DND-41 (cell line): ENCODE results near the gene MAST4.

ENCODE experiments used
- ATAC-seq: fragments of 200-7000 bp; cut with Tn5 transposase; 3 replicates; pipeline ENCODE4 v1.9.1; 2021; ENCODE audit warnings: low read depth; ENCODE audit not compliant: insufficient read depth
- DNase-seq: peaks from one replicate; pipeline ENCODE4 v3.0.0-alpha.2; 2020
- H2AFZ ChIP-seq: 2 replicates; pipeline ENCODE4 v1.6.0; 2012; ENCODE audit warnings: low read depth, low read length
- H3K27ac ChIP-seq: 2 replicates; pipeline ENCODE4 v1.5.1; 2012; ENCODE audit warnings: low read length, inconsistent platforms
- H3K27me3 ChIP-seq: fragments of 200-600 bp; sonication (generic); 2 replicates; pipeline ENCODE4 v1.6.0; 2012; ENCODE audit warnings: low read length, mild to moderate bottlenecking, inconsistent platforms; ENCODE audit not compliant: insufficient read depth, poor library complexity
- H3K36me3 ChIP-seq: 2 replicates; pipeline ENCODE4 v1.5.1; 2012; ENCODE audit warnings: low read length, inconsistent platforms; ENCODE audit not compliant: insufficient read depth
- H3K4me1 ChIP-seq: 2 replicates; pipeline ENCODE4 v1.5.1; 2012; ENCODE audit warnings: mild to moderate bottlenecking, low read length; ENCODE audit not compliant: insufficient read depth
- H3K4me2 ChIP-seq: 2 replicates; pipeline ENCODE4 v1.6.0; 2012; ENCODE audit warnings: mild to moderate bottlenecking, moderate library complexity, low read length, inconsistent platforms; ENCODE audit not compliant: insufficient read depth
- H3K4me3 ChIP-seq, 2 experiments: fragments of 200-600 bp in 1 of 2; shearing (Covaris generic) in 1 of 2; 2 replicates each; pipeline ENCODE4 v1.5.1; 2012 to 2016; ENCODE audit warnings: inconsistent platforms in 2 of 2, low read length in 2 of 2, mild to moderate bottlenecking in 2 of 2, low read depth in 1 of 2, moderate library complexity in 1 of 2
- H3K79me2 ChIP-seq: 2 replicates; pipeline ENCODE4 v1.6.0; 2012; ENCODE audit warnings: low read length, inconsistent platforms; ENCODE audit not compliant: insufficient read depth
- H3K9ac ChIP-seq: 2 replicates; pipeline ENCODE4 v1.6.0; 2012; ENCODE audit warnings: low read depth, mild to moderate bottlenecking, inconsistent platforms, low read length, moderate library complexity
- H3K9me3 ChIP-seq: 2 replicates; pipeline ENCODE4 v1.5.1; 2012; ENCODE audit warnings: low read length, moderate library complexity, mild to moderate bottlenecking, inconsistent platforms; ENCODE audit not compliant: insufficient read depth, severe bottlenecking
- H4K20me1 ChIP-seq: 2 replicates; pipeline ENCODE4 v1.6.0; 2012; ENCODE audit warnings: low read length; ENCODE audit not compliant: insufficient read depth
- CTCF ChIP-seq: IDR thresholded peaks from 2 replicates; pipeline ENCODE4 v1.5.1; 2012; ENCODE audit warnings: borderline replicate concordance, low read length, moderate library complexity, mild to moderate bottlenecking; ENCODE audit not compliant: poor library complexity, severe bottlenecking; ENCODE audit errors: extremely low read depth
- EZH2 ChIP-seq: IDR thresholded peaks from 3 replicates; pipeline ENCODE4 v1.6.1; 2012; ENCODE audit warnings: borderline replicate concordance, low read depth, mild to moderate bottlenecking, moderate library complexity, low read length, inconsistent platforms; ENCODE audit not compliant: severe bottlenecking

MAST4 gene

GRCh38 chr5:67021521-67021920 lies 425.3 kb downstream of the MAST4 start:
- Histone ChIP-seq H3K9ac (no peak overlapping the region), H4K20me1 (peaks cover 3% of the 10 kb centered on the region; the same call in 1 of the 2 replicates), H3K79me2 (no peaks in the 10 kb centered on the region), H3K9me3 (no peaks in the 10 kb centered on the region), H3K4me2 (no peak overlapping the region), H3K27me3 (no peaks in the 10 kb centered on the region), H2AFZ (no peak overlapping the region), H3K36me3 (no peaks in the 10 kb centered on the region), H3K4me1 (no peaks in the 10 kb centered on the region), H3K27ac (no peak overlapping the region), H3K4me3 (no peak overlapping the region)
- ATAC-seq, result no peak
- no peak for DNase-seq
- TF ChIP-seq CTCF, result no peak
- TF ChIP-seq EZH2, result no peak

GRCh38 chr5:67021962-67022361 lies 425.8 kb downstream of the MAST4 start:
- Histone ChIP-seq H3K79me2 (no peaks in the 10 kb centered on the region), H3K27ac (no peak overlapping the region), H3K9me3 (no peaks in the 10 kb centered on the region), H3K4me3 (no peak overlapping the region), H2AFZ (no peak overlapping the region), H3K36me3 (no peaks in the 10 kb centered on the region), H3K4me1 (no peaks in the 10 kb centered on the region), H3K4me2 (no peak overlapping the region), H4K20me1 (peaks cover 3% of the 10 kb centered on the region; the same call in 1 of the 2 replicates), H3K27me3 (no peaks in the 10 kb centered on the region), H3K9ac (no peak overlapping the region)
- no peak for DNase-seq
- ATAC-seq, result no peak
- TF ChIP-seq EZH2 (no peak), CTCF (no peak)

- no peak for ATAC-seq
Measured at GRCh38 chr5:67025457-67025856, 429.3 kb downstream of the MAST4 start.

More at GRCh38 chr5:67025457-67025856, 429.3 kb downstream of the MAST4 start:
- H3K9me3 ChIP-seq, result no peaks in the 10 kb centered on the region
- H3K79me2 ChIP-seq, result no peaks in the 10 kb centered on the region
- no peaks in the 10 kb centered on the region for H3K27me3 ChIP-seq
- H3K27ac ChIP-seq, result no peak overlapping the region
- peaks cover 3% of the 10 kb centered on the region; the same call in 1 of the 2 replicates for H4K20me1 ChIP-seq
- no peak overlapping the region for H2AFZ ChIP-seq
- no peak overlapping the region for H3K9ac ChIP-seq
- no peak overlapping the region for H3K4me3 ChIP-seq
- H3K4me2 ChIP-seq, result no peak overlapping the region
- DNase-seq, result no peak
- no peaks in the 10 kb centered on the region for H3K4me1 ChIP-seq
- TF ChIP-seq CTCF, result no peak
- TF ChIP-seq EZH2, result no peak
- H3K36me3 ChIP-seq, result no peaks in the 10 kb centered on the region
